HepG2 (cell line): ENCODE measurements around the gene OTUB2. TPM values are rescaled to one million over a fixed set of nuclear protein-coding genes. Genes with fewer than 3 reads are reported as not detected.

Experiments used
- AGO1 ChIP-seq: fragments of 200-400 bp; formaldehyde crosslinking; IDR thresholded peaks from 2 replicates; pipeline ENCODE4 v1.6.1; 2017; ENCODE audit warnings: mild to moderate bottlenecking, low read depth, low read length, moderate library complexity; ENCODE audit not compliant: poor library complexity, severe bottlenecking
- CCDC6 ChIP-seq: sonication (generic); formaldehyde crosslinking; IDR thresholded peaks from 2 replicates; pipeline ENCODE4 v1.8.1; 2022; ENCODE audit warnings: mild to moderate bottlenecking, missing genetic modification reagents, moderate library complexity
- CHD2 ChIP-seq: IDR thresholded peaks from 2 replicates; pipeline ENCODE4 v1.6.1; 2011; ENCODE audit warnings: low read depth, low read length, improper control_type of control experiment
- DBP ChIP-seq: sonication (generic); formaldehyde crosslinking; IDR thresholded peaks from 2 replicates; pipeline ENCODE4 v1.4.0; 2020; ENCODE audit warnings: missing genetic modification reagents; ENCODE audit errors: not compliant biosample characterization
- DPF2 ChIP-seq: sonication (generic); formaldehyde crosslinking; IDR thresholded peaks from 2 replicates; pipeline ENCODE4 v1.4.0; 2020; ENCODE audit warnings: mild to moderate bottlenecking, low read depth, missing genetic modification reagents, borderline replicate concordance
- FOSL2 ChIP-seq: sonication (generic); formaldehyde crosslinking; IDR thresholded peaks from 2 replicates; pipeline ENCODE4 v1.4.0; 2020; ENCODE audit warnings: missing genetic modification reagents
- FUBP1 ChIP-seq: sonication (generic); formaldehyde crosslinking; IDR thresholded peaks from 2 replicates; pipeline ENCODE4 v1.5.1; 2020; ENCODE audit warnings: missing genetic modification reagents, mild to moderate bottlenecking, borderline replicate concordance
- GFI1 ChIP-seq: sonication (generic); formaldehyde crosslinking; IDR thresholded peaks from 2 replicates; pipeline ENCODE4 v1.5.0; 2020; ENCODE audit warnings: missing genetic modification reagents, mild to moderate bottlenecking, borderline replicate concordance
- GLMP ChIP-seq: sonication (generic); formaldehyde crosslinking; IDR thresholded peaks from 2 replicates; pipeline ENCODE4 v1.9.0; 2021; ENCODE audit warnings: missing genetic modification reagents, mild to moderate bottlenecking, borderline replicate concordance
- IRF2 ChIP-seq: IDR thresholded peaks from 2 replicates; pipeline ENCODE4 v1.6.1; 2018; ENCODE audit warnings: missing genetic modification reagents, missing compliant biosample characterization
- KDM5A ChIP-seq: fragments of 200-600 bp; sonication (generic); IDR thresholded peaks from 2 replicates; pipeline ENCODE4 v1.7.0; 2018; ENCODE audit warnings: antibody characterized with exemption, mild to moderate bottlenecking, low read length, borderline replicate concordance
- NBN ChIP-seq: fragments of 450-650 bp; conservative IDR thresholded peaks from 2 replicates; pipeline ENCODE4 v1.6.1; 2017
- NR2F1 ChIP-seq, 2 experiments: fragments of 450-650 bp in 1 of 2; formaldehyde crosslinking in 1 of 2; IDR thresholded peaks; 2 replicates each; pipeline versions ENCODE4 v1.5.0 to v1.6.1; 2016 to 2020; ENCODE audit warnings: mild to moderate bottlenecking in 1 of 2, missing compliant biosample characterization in 1 of 2, missing genetic modification reagents in 1 of 2, moderate library complexity in 1 of 2
- RBM39 ChIP-seq: fragments of 200-400 bp; formaldehyde crosslinking; IDR thresholded peaks from one replicate; pipeline ENCODE4 v1.6.1; 2018; ENCODE audit warnings: antibody characterized with exemption, mild to moderate bottlenecking, low read depth, low read length; ENCODE audit not compliant: poor library complexity, severe bottlenecking
- SALL2 ChIP-seq: sonication (generic); formaldehyde crosslinking; IDR thresholded peaks from 2 replicates; pipeline ENCODE4 v1.8.1; 2023; ENCODE audit warnings: mild to moderate bottlenecking, missing genetic modification reagents, inconsistent platforms
- ZNF234 ChIP-seq: sonication (generic); formaldehyde crosslinking; conservative IDR thresholded peaks from 2 replicates; pipeline ENCODE4 v1.5.1; 2020; ENCODE audit warnings: mild to moderate bottlenecking, missing genetic modification reagents
- ZNF331 ChIP-seq: sonication (generic); formaldehyde crosslinking; IDR thresholded peaks from 2 replicates; pipeline ENCODE4 v1.4.0; 2020; ENCODE audit warnings: missing genetic modification reagents
- ZNF430 ChIP-seq: sonication (generic); formaldehyde crosslinking; IDR thresholded peaks from 2 replicates; pipeline ENCODE4 v1.9.0; 2021; ENCODE audit warnings: mild to moderate bottlenecking, missing genetic modification reagents
- ZNF451 ChIP-seq: sonication (generic); formaldehyde crosslinking; IDR thresholded peaks from 2 replicates; pipeline ENCODE4 v1.5.0; 2020; ENCODE audit warnings: mild to moderate bottlenecking, missing genetic modification reagents
- ZNF543 ChIP-seq: sonication (generic); formaldehyde crosslinking; IDR thresholded peaks from 2 replicates; pipeline ENCODE4 v1.4.0; 2020; ENCODE audit warnings: mild to moderate bottlenecking, missing genetic modification reagents
- ZNF564 ChIP-seq: sonication (generic); formaldehyde crosslinking; IDR thresholded peaks from 2 replicates; pipeline ENCODE4 v1.8.1; 2023; ENCODE audit warnings: mild to moderate bottlenecking, missing genetic modification reagents
- ZSCAN25 ChIP-seq: sonication (generic); formaldehyde crosslinking; IDR thresholded peaks from 2 replicates; pipeline ENCODE4 v1.8.0; 2022; ENCODE audit warnings: mild to moderate bottlenecking, missing genetic modification reagents
- polyA plus RNA-seq, 8 experiments: library from polyadenylated mRNA; depleted of rRNA in 3 of 8; stranded (reverse) in 7 of 8; unstranded in 1 of 8; fragments of >200 nt; fragmentation: Illumina TruSeq in 4 of 8; extraction: Trizol in 4 of 8; gene quantifications; 2 replicates each; pipeline versions ENCODE4 v1.2.1 to v1.2.3, GENCODE V29; 2011 to 2016; ENCODE audit warnings: low read depth in 4 of 8, missing spikeins in 1 of 8, mixed read lengths in 1 of 8; ENCODE audit not compliant: insufficient read depth in 1 of 8
- total RNA-seq, 5 experiments: library from RNA; depleted of rRNA; stranded (reverse); fragments of >200 nt; fragmentation: Illumina TruSeq; extraction: Trizol; gene quantifications; 2 replicates each; pipeline ENCODE4 v1.2.3, GENCODE V29; 2016; ENCODE audit warnings: low read depth in 1 of 5
- TF ChIP-seq, protein P1 (sequence below): sonication (generic); formaldehyde crosslinking; IDR thresholded peaks from 2 replicates; pipeline ENCODE4 v1.8.0; 2022; ENCODE audit warnings: mild to moderate bottlenecking, missing genetic modification reagents; ENCODE audit not compliant: insufficient replicate concordance
- TF ChIP-seq, protein P2 (sequence below): IDR thresholded peaks from 2 replicates; pipeline ENCODE4 v1.6.1; 2016

Gene OTUB2
- total and polyA plus RNA-seq, 2 of the 13 experiments (the other 11 are each of a cell fraction or from before 2014, with no cell fraction given), result 2.2 to 2.4 TPM

DNA sequence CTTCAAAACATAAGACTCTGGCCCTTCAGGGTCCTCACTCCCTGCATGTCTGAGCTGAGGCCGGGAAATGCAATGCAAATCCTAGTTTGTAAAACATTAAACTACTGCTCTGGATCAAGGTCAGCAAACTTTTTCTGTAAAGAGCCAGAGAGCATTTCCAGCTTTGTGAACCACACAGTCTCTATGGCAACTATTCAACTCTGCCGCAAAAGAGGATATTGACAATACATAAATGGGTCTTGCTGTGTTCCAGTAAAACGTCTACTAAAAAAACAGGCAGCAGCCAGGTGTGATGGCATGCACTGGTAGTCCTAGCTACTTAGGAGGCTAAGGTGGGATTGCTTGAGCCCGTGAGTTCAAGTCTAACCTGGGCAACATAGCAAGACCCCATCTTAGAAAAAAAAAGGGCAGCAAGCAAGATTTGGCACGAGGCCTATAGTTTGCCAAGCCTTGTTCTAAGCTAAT lies 32.6 kb downstream of the OTUB2 start (continued):
- TF ChIP-seq ZNF451 (CRISPR knock-in tag) (no peak), GFI1 (CRISPR knock-in tag) (no peak), RBM39 (no peak), KDM5A (no peak), DPF2 (CRISPR knock-in tag) (no peak; the same call in 1 of the 2 replicates), ZNF234 (CRISPR knock-in tag) (no peak), AGO1 (no peak), CCDC6 (CRISPR knock-in tag) (no peak), ZNF331 (CRISPR knock-in tag) (peak; percentile 40; the same call in 1 of the 2 replicates), SALL2 (no peak), ZNF564 (CRISPR knock-in tag) (no peak), GLMP (CRISPR knock-in tag) (no peak), ZNF543 (no peak), FUBP1 (CRISPR knock-in tag) (no peak), DBP (CRISPR knock-in tag) (no peak), NBN (no peak), CHD2 (no peak), IRF2 (no peak), NR2F1 (CRISPR knock-in tag; IDR thresholded peaks at IDR 0.05) (0 out of 4 replicates have a peak, but pooled peaks of 1 of the 2 experiments have one; percentile 43), FOSL2 (CRISPR knock-in tag) (0 out of 2 replicates have a peak, but pooled peaks have one; percentile 5), ZSCAN25 (CRISPR knock-in tag) (no peak), ZNF430 (CRISPR knock-in tag) (no peak)
- TF ChIP-seq, protein P1, sequence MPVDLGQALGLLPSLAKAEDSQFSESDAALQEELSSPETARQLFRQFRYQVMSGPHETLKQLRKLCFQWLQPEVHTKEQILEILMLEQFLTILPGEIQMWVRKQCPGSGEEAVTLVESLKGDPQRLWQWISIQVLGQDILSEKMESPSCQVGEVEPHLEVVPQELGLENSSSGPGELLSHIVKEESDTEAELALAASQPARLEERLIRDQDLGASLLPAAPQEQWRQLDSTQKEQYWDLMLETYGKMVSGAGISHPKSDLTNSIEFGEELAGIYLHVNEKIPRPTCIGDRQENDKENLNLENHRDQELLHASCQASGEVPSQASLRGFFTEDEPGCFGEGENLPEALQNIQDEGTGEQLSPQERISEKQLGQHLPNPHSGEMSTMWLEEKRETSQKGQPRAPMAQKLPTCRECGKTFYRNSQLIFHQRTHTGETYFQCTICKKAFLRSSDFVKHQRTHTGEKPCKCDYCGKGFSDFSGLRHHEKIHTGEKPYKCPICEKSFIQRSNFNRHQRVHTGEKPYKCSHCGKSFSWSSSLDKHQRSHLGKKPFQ (CRISPR knock-in tag), result no peak
- TF ChIP-seq, protein P2, sequence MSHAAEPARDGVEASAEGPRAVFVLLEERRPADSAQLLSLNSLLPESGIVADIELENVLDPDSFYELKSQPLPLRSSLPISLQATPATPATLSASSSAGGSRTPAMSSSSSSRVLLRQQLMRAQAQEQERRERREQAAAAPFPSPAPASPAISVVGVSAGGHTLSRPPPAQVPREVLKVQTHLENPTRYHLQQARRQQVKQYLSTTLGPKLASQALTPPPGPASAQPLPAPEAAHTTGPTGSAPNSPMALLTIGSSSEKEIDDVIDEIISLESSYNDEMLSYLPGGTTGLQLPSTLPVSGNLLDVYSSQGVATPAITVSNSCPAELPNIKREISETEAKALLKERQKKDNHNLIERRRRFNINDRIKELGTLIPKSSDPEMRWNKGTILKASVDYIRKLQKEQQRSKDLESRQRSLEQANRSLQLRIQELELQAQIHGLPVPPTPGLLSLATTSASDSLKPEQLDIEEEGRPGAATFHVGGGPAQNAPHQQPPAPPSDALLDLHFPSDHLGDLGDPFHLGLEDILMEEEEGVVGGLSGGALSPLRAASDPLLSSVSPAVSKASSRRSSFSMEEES (CRISPR knock-in tag), result no peak
